Parathyroid adenoma (tissue), 2 donors: ENCODE measurements around the gene CT47C1.

Experiments used
- H2AFZ ChIP-seq: fragments of 300-600 bp; sonication (generic); one replicate; pipeline ENCODE4 v1.7.0; 2017; ENCODE audit warnings: antibody characterized with exemption, mild to moderate bottlenecking
- H3K27ac ChIP-seq: fragments of 300-600 bp; sonication (generic); one replicate; pipeline ENCODE4 v1.7.0; 2017
- H3K27me3 ChIP-seq: fragments of 300-600 bp; sonication (generic); one replicate; pipeline ENCODE4 v1.7.0; 2017; ENCODE audit warnings: low read length; ENCODE audit not compliant: control insufficient read depth, insufficient read depth
- H3K36me3 ChIP-seq: fragments of 300-600 bp; sonication (generic); one replicate; pipeline ENCODE4 v1.7.0; 2017; ENCODE audit warnings: low read length; ENCODE audit not compliant: control insufficient read depth, insufficient read depth
- H3K4me1 ChIP-seq: fragments of 300-600 bp; sonication (generic); one replicate; pipeline ENCODE4 v1.7.0; 2017; ENCODE audit warnings: control low read depth
- H3K4me2 ChIP-seq: fragments of 300-600 bp; sonication (generic); one replicate; pipeline ENCODE4 v1.7.0; 2017; ENCODE audit warnings: low read length
- H3K4me3 ChIP-seq: fragments of 300-600 bp; sonication (generic); one replicate; pipeline ENCODE4 v1.7.0; 2017; ENCODE audit warnings: low read depth, low read length
- H3K79me2 ChIP-seq: fragments of 300-600 bp; sonication (generic); one replicate; pipeline ENCODE4 v1.7.0; 2017; ENCODE audit warnings: control low read depth
- H3K9ac ChIP-seq: fragments of 300-600 bp; sonication (generic); one replicate; pipeline ENCODE4 v1.7.0; 2017; ENCODE audit warnings: mild to moderate bottlenecking
- H3K9me3 ChIP-seq: fragments of 300-600 bp; sonication (generic); one replicate; pipeline ENCODE4 v1.7.0; 2017; ENCODE audit warnings: low read length; ENCODE audit not compliant: control insufficient read depth
- TF ChIP-seq, protein P1 (sequence below): fragments of 300-600 bp; sonication (generic); IDR thresholded peaks from one replicate; pipeline ENCODE4 v1.7.0; 2017; ENCODE audit warnings: antibody characterized with exemption, mild to moderate bottlenecking
- donor health status: primary hyperparathyroidism.

CT47C1 gene

DNA sequence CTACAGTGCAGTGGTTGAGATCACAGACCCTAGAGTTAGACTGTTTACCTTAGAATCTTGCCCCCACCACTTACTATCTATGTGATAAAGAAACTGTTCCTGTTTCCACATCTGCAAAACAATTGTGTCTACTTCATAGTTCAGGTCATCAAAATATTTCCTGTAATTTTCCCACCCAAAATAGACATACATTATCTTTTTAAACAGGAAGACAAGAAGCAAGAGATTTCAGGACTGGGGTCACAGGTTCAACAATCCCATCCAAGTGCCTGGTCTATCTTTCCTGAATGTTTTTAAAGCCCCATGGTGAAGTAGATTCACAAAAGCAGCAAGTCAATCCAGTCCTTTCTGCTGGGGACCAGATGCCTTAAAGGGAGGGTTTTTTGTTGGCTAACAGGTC lies 41.8 kb upstream of the CT47C1 start:
- TF ChIP-seq, protein P1, sequence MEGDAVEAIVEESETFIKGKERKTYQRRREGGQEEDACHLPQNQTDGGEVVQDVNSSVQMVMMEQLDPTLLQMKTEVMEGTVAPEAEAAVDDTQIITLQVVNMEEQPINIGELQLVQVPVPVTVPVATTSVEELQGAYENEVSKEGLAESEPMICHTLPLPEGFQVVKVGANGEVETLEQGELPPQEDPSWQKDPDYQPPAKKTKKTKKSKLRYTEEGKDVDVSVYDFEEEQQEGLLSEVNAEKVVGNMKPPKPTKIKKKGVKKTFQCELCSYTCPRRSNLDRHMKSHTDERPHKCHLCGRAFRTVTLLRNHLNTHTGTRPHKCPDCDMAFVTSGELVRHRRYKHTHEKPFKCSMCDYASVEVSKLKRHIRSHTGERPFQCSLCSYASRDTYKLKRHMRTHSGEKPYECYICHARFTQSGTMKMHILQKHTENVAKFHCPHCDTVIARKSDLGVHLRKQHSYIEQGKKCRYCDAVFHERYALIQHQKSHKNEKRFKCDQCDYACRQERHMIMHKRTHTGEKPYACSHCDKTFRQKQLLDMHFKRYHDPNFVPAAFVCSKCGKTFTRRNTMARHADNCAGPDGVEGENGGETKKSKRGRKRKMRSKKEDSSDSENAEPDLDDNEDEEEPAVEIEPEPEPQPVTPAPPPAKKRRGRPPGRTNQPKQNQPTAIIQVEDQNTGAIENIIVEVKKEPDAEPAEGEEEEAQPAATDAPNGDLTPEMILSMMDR, result no peak

DNA sequence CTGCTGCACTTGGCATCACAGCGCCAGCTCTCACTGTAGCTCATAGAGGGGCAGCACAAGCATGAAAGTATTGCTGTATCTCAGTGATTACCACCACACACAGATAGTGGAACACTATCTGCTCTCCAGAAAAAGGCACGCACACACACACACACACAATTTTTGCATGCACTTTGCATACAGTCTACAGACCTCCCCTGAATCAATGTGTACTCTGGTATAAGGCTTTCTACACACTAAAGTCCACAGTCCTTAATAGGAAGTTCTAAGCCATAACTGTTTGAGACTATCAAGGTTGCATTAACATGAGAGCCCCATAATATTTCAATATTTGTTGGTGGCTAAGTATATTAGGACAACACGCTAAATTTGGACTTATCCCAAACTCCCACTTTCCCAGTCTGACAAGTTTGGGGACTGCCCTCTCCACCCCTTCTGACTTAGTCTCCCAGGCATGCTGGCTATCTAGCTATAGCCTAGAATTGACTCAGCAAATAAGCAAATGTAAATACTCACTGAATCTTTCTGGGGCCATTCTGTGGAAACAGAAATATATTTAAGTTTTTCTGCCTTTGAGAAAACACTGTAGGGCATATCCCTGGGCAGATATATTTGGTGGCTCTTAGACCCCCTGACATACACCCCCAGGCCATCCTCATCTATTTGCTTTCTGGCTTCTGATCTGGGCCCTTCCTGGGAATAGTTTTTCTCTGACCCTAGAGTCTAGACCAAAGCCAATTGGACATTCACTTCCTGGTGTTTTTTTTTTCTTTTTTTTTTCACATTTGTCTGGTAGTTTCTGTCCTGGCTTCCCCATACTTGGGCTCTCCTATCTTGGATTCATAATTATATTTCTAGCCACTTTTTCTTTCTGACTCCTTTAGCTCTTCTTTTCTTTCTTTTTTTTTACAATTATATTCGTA lies 36.4 kb upstream of the CT47C1 start:
- H3K27ac ChIP-seq, result no peak overlapping the region
- H3K9ac ChIP-seq, result no peak overlapping the region
- no peaks in the 10 kb centered on the region for H3K9me3 ChIP-seq
- TF ChIP-seq, protein P1, result no peak
- H3K4me3 ChIP-seq, result no peak overlapping the region
- no peak overlapping the region for H2AFZ ChIP-seq
- no peak overlapping the region for H3K4me2 ChIP-seq
- H3K27me3 ChIP-seq, result no peaks in the 10 kb centered on the region
- no peaks in the 10 kb centered on the region for H3K36me3 ChIP-seq
- no peaks in the 10 kb centered on the region for H3K79me2 ChIP-seq
- H3K4me1 ChIP-seq, result no peaks in the 10 kb centered on the region

More for the DNA sequence above, 41.8 kb upstream of the CT47C1 start:
- Histone ChIP-seq H3K9me3 (no peaks in the 10 kb centered on the region), H3K4me3 (no peak overlapping the region), H3K4me2 (no peak overlapping the region), H3K4me1 (no peaks in the 10 kb centered on the region), H3K27ac (no peak overlapping the region), H3K36me3 (no peaks in the 10 kb centered on the region), H3K79me2 (no peaks in the 10 kb centered on the region), H3K9ac (no peak overlapping the region), H3K27me3 (no peaks in the 10 kb centered on the region), H2AFZ (no peak overlapping the region)

DNA sequence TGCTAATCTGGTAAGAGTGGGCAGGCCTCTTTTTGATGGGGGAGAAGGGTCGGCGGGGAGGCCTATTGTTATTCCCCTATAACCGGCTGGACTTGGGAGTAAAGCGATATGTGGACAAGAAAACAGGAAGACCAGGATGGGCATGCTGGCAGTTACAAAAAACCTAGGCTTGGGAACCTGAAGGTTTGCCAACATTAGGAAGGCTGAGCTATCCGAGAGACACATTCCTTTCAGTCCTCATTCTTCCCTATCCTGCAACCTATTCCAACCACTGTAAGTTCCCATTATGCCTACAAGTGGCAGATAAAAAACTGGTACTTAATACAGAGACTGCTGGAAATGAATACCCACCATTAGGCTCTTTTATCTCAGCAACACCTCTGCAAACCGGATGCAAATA lies 32.4 kb upstream of the CT47C1 start:
- H3K4me2 ChIP-seq, result no peak overlapping the region
- TF ChIP-seq, protein P1, result no peak
- no peak overlapping the region for H3K27ac ChIP-seq
- H3K9me3 ChIP-seq, result no peaks in the 10 kb centered on the region
- H2AFZ ChIP-seq, result no peak overlapping the region
- H3K79me2 ChIP-seq, result no peaks in the 10 kb centered on the region
- no peaks in the 10 kb centered on the region for H3K36me3 ChIP-seq
- H3K4me3 ChIP-seq, result no peak overlapping the region
- H3K4me1 ChIP-seq, result no peaks in the 10 kb centered on the region
- H3K9ac ChIP-seq, result no peak overlapping the region
- no peaks in the 10 kb centered on the region for H3K27me3 ChIP-seq

DNA sequence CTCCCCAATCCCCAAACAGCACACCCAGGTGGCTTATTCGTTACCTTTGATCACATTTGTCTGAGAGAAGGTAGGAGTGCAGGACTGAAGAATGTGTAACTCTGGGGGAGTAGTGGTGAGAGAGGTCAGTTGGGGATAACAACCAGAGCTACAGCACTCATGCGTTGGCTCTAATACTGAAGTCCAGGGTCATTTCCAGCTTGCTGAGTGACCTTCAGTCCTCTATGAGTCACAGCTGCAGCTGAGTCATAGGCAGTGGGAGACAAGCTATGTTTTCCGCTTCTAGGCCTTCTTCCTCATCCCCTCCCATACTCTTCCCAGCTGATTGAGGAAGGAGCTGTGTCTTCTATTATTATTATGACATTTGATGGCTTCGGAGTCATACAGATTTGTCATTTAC lies 31.6 kb upstream of the CT47C1 start:
- Histone ChIP-seq H3K27ac (no peak overlapping the region), H3K27me3 (no peaks in the 10 kb centered on the region), H3K4me1 (no peaks in the 10 kb centered on the region), H3K9ac (no peak overlapping the region), H2AFZ (no peak overlapping the region), H3K9me3 (no peaks in the 10 kb centered on the region), H3K4me3 (no peak overlapping the region), H3K4me2 (no peak overlapping the region), H3K79me2 (no peaks in the 10 kb centered on the region), H3K36me3 (no peaks in the 10 kb centered on the region)
- TF ChIP-seq, protein P1, result no peak

DNA sequence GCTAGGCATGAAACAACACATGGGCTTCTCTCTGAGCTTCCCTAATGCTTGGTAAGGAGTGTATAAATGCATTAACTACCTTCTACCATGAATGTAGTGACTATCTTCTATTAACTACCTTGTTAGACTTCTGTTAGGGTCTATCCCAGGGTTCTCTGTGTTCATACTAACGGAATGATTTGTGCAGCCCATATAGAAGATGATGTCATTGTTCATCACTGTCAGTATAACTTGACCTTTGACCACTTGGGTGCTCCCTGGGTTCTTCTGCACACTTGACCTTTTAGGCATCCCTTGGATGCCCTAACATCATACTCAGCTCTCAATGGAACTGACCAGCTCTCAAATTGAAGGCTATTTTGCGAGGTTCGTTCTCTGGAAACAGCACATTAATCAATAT lies 30.8 kb upstream of the CT47C1 start:
- Histone ChIP-seq H3K79me2 (no peaks in the 10 kb centered on the region), H2AFZ (no peak overlapping the region), H3K4me3 (no peak overlapping the region), H3K27ac (no peak overlapping the region), H3K9me3 (no peaks in the 10 kb centered on the region), H3K4me1 (no peaks in the 10 kb centered on the region), H3K9ac (no peak overlapping the region), H3K27me3 (no peaks in the 10 kb centered on the region), H3K4me2 (no peak overlapping the region), H3K36me3 (no peaks in the 10 kb centered on the region)
- TF ChIP-seq, protein P1, result no peak
